COLO668 (cell line): Measurements from ENCODE around the gene FLT3.
"Not testable (repeated sequence)": the region's sequence is repeated elsewhere in the genome, so short reads cannot be mapped to it uniquely, and the experiment has no call there.

Source experiments
- DNase-seq: peaks from one replicate; lab custom pipeline; 2025; ENCODE audit not compliant: unreplicated experiment; lab: John Stamatoyannopoulos, UW

The FLT3 gene

DNA sequence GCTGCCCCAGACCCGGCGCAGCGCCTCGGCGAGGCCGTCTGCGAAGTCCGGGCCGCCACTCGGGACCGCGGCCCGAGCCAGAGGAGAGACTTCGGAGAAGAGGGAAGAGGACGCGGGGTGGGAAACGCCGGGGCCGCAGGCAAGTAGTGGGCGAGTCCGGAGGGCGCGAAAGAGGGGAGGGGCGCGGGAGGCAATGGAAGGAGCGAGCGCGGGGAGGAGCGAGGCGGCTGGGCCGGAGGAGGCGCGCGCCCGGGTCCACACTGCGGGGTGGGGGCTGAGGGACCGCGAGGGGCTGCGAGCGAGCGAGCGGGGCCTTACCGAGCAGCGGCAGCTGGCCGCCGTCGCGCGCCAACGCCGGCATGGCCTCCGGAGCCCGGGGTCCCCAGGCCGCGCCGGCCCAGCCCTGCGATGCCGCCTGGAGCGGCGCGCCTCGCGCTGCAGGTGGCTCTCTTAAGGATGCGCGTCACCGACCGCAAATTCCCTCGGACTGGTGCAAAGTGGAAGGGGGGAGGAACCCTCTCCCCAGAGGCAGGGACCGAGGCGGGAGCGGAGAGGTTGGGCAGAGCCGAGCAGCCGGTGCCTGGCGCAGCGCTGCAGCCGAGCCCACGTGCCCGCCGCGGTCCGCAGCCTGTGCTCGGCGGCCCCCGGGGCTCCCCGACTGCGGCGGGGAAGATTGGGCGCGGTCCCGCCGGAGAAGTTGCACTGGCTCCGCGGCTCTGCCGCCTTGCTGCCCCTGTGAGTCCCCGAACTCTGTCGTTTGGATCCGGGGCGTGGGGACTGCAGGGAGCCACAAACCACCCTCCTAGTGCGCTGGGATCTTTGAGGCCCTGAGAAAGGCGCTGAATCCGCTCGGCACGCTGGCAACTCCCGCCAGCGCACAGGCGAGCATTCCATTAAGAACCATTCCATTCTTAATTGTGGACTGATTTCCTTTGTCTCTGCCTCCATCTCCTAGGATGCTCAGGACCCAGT, at the start of gene FLT3:
Gene FLT3, minus strand, starts transcription at position 427 of the 972 bp plus-strand sequence. Its CDS starts 66 bp downstream, at position 361.
- DNase-seq: peak; percentile 89

DNA sequence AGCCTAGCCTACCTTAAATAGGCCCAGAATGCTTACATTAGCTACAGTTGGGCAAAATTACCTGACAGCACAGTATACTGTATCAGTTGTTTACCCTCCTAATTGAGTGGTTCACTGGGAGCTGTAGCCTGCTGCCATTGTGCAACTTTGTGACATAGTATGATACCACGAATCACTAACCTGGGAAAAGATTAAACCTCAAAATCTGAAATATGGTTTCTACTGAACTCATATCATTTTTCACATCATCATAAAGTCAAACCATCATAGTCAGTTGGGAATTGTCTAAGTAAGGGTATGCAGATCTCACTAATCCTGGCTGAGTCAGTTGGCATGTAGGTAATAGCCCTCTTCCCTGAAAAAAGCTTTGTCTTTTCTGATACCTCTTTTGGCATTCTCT, 47.1 kb upstream of the FLT3 start:
- no peak for DNase-seq

- DNase-seq: no peak
Measured at GRCh38 chr13:28145049-28145448, 44.7 kb upstream of the FLT3 start.

DNA sequence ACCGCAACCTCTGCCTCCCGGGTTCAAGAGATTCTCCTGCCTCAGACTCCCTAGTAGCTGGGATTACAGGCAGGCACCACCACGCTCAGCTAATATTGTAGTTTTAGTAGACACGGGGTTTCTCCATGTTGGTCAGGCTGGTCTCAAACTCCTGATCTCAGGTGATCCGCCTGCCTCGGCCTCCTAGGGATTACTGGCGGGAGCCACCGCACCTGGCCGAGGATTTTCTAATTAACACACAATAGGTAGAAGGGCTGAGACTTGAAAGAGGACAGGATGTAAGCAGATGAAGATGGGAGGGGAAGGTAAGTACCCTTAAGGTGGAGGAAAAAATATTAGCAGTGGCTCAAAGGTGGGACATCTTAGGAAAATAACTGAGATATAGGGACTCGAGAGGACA, 41.2 kb upstream of the FLT3 start:
- DNase-seq: not testable (repeated sequence)

- no peak for DNase-seq
Measured at GRCh38 chr13:28140433-28141125, 40.2 kb upstream of the FLT3 start.

DNA sequence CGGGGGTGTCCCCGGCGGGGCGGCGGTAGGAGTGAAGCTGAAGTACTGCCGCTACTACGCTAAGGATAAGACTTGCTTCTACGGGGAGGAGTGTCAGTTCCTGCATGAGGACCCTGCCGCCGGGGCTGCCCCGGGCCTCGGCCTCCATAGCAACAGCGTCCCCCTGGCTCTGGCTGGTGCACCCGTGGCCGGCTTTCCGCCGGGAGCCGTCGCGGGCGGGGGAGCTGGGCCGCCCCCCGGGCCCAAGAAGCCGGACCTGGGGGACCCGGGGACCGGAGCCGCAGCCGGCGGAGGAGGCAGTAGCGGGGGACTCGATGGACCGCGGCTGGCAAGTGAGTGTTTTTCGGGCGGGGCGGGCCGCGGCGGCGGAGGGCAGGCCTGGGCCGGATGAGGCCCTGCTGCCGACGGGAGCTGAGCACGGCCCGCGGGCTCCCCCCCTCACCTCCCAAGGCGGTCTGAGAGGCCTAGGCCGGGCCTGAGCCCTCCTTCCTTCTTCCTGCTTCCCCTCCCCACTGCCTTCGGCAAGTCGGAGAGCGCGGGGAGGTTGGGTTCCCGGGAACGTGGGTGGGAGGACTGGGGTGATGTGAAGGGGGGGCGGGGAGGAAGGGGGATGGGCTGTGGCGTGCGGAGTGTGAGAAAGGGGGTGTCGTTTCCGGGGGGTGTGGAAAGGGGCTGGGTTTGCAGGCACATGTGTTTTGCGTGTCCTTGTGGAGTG, 38.5 kb upstream of the FLT3 start:
- DNase-seq: peak; percentile 84

GRCh38 chr13:28138012-28138755, 37.8 kb upstream of the FLT3 start, which contains the start of gene PAN3:
TSS of gene PAN3 (plus strand) at chr13:28138545. CDS start at chr13:28138658, 113 bp downstream.
- peak; percentile 99 for DNase-seq

DNA sequence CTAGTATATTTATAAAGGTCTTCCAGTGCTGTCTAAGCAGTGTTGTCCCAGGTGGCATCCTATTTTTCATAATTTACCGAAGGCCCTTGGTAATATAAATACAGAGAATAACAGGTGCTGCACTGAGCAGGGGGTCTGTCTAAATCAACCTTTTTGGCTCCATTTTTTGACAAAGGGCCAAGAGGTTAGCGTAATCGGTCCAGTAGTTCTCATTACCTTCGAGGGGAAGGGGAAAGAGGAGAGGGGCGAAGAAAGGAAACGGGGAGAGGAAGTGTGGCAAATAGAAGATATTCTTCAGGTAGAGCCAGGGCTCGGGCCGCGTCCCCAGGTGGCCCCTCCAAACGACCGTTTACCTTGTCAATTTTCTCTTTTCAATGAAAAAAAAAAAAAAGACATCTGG, 37.2 kb upstream of the FLT3 start:
- DNase-seq: no peak

GRCh38 chr13:28136916-28137315, 36.5 kb upstream of the FLT3 start:
- DNase-seq: no peak

GRCh38 chr13:28131646-28132045, 31.3 kb upstream of the FLT3 start:
- DNase-seq: no peak

DNA sequence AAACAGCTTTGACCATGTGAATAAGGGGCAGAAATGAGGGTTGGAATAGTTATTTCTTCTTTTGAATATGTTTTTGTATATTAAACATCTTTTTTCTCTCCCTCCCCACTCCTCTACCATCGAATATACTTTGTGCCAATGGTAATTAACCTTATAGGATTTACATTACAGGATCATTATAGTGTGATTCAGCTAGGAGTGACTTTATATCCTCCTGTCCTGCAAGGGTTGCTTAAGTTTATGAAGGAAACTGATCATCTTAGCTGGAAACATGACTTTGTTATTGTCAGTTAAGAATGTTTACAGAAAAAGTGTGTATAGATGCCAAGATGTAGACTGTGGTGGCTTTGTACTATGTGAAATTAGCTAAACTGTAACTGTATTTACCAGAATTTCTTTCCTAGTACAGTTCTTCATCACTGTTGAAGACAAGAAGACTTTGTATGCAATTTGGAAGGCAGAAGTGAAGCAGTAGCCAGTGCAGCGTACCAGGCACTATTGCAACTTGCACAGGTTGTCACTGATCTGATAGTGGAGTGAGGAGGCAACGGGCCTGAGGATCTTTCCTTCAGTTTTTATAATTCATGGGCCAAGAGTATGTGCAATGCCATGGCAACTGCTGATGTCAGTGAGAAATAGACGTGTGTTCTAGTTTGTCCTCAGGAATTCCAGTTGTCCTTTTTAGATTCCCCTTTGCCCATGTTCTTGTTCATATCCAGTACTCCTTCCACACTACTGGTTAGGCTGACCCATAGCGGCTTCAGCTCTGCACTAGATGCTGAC, 29.7 kb upstream of the FLT3 start:
- no peak for DNase-seq

DNA sequence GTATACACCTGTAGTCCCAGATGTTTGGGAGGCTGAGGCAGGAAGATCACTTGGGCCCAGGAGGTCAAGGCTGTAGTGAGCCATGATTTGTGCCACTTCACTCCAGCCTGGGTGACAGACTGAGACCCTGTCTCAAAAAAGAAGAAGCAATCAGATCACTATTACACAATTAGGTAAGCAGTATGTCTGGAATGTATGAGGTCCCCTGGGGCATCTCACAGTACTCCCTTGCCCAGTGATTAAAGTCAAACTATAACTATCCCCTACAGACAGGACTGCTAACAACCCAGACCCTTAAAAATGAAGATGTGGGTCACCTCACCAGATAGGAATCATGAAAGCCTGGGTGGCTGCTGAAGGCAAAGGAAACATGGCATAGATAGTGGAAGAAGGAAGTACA, 28.6 kb upstream of the FLT3 start:
- DNase-seq: no peak

DNA sequence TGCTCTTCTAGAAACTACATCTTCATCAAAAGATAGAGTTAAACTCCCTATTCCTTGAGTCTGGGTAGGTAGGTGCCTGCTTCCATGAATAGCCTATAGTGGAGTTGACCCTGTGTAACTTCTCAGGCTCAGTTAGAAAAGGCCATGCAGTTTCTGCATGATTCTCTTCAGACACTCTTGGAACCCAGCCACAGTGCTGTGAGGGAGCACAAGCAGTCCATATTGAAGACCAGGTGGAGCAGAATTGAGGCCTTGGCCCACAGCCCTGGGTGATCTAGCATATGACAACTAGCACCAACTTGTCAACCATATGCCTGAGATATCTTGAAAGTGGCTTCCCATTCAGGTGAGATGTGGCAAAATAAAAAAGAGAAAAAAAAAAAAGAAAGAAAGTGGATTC, 27.7 kb upstream of the FLT3 start:
- no peak for DNase-seq

GRCh38 chr13:28121224-28121623, 20.8 kb upstream of the FLT3 start:
- no peak for DNase-seq

DNA sequence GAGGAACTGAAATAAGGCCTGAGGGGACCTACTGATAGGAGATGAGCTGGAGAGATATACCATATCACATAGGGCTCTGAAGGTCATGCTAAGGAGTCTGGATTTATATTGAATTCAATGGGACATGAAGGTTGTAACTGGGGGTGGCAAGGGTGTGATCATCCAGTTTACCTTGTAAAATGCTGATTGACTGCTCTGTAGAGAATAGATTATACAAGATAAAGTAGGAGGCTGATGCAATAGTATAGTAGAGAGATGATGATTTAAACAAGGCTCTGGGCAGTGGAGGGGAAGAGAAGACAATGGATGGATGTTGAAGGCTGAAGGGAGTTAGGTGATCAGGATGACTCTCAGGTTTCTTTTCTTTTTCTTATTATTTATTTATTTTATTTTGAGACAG, 19.9 kb upstream of the FLT3 start:
- DNase-seq: no peak

DNA sequence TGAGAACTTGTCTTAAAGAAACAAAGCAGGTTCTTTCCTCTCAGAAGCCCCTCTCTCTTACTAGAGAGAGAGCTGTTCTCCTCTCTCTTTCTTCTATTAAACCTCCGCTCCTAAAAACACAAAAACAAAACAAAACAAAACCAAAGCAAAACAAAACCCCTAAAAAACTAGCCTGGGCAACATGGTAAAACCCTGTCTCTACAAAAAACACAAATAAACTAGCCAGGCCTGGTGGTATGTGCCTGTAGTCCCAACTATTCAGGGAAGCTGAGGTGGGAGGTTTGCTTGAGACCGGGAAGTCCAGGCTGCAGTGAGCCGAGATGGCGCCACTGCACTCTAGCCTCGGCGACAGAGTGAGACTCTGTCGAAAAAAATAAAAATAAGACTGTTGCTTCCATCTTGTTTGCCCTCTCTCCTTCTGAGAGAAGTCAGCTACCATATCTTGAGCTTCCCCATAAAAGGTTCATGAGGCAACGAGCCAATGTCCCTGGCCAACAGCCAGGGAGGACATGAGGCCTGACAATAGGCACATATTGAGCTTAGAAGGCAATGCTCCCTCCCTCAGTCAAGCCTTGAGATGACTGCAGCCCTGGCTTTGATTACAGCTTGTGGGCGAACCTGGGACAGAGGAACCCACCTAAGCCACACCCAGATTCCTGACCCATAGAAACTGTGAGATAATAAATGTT, 17.5 kb upstream of the FLT3 start:
- no peak for DNase-seq

DNA sequence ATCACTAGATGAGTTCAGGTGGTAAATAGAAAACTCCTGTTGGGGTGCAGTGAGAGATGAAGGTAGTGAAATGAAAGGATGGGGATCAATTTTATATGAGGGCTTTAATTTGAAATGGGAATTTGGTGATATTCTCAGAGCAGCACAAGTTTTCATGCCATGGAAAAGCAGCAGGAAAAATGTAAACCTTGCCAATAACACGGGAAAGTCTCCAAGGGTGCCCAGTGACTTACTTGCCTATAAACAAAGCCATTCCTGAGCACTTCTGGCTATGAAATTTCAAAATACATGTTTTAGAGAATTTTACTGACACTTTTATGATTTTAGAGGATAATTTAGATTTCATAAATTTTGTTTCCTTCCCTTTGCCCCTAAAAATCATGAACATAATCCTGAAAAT, 16.4 kb upstream of the FLT3 start:
- no peak for DNase-seq

GRCh38 chr13:28110414-28110813, 10.0 kb upstream of the FLT3 start:
- no peak for DNase-seq

- DNase-seq: no peak
Measured at GRCh38 chr13:28106976-28107375, 6.6 kb upstream of the FLT3 start.
